GM12872 (cell line): Measurements from ENCODE around the gene TRAPPC5.

Experiments
- CTCF ChIP-seq: IDR thresholded peaks from 3 replicates; pipeline ENCODE4 v1.5.1; 2011; ENCODE audit warnings: low read depth, mild to moderate bottlenecking, low read length, moderate library complexity; ENCODE audit not compliant: insufficient read depth

TRAPPC5 gene

GRCh38 chr19:7662657-7663056 lies 18.0 kb upstream of the TRAPPC5 start:
- TF ChIP-seq CTCF: no peak

- TF ChIP-seq CTCF: no peak
Observed at GRCh38 chr19:7663706-7664105, 16.9 kb upstream of the TRAPPC5 start.

- TF ChIP-seq CTCF: no peak
Observed at GRCh38 chr19:7665076-7665475, 15.6 kb upstream of the TRAPPC5 start.

- no peak for TF ChIP-seq CTCF
Observed at GRCh38 chr19:7668842-7669241, 11.8 kb upstream of the TRAPPC5 start, which contains the start of gene RETN. Gene RETN, plus strand, starts transcription at chr19:7669049. Its CDS starts 278 bp downstream, at chr19:7669327.

- no peak for TF ChIP-seq CTCF
Observed at GRCh38 chr19:7669641-7670040, 11.0 kb upstream of the TRAPPC5 start.

GRCh38 chr19:7670150-7670783 lies 10.4 kb upstream of the TRAPPC5 start:
- TF ChIP-seq CTCF: no peak

- TF ChIP-seq CTCF: no peak
Observed at GRCh38 chr19:7670790-7671189, 9.8 kb upstream of the TRAPPC5 start.
